WTC11 (cell line): ENCODE measurements around the gene DYNLL1. TPM values are rescaled to one million over a fixed set of nuclear protein-coding genes. Genes with fewer than 3 reads are reported as not detected.

ENCODE experiments used
- ATAC-seq: fragments of 200-7000 bp; cut with Tn5 transposase; 2 replicates; pipeline ENCODE4 v1.10.0; 2021; ENCODE audit warnings: mild to moderate bottlenecking, moderate library complexity
- CTCF ChIA-PET: fragments of 300-600 bp; sonication (Branson Sonifier 250); formaldehyde crosslinking; loops from one replicate; lab custom pipeline; 2021; ENCODE audit warnings: antibody characterized with exemption; lab: Charles Lee
- POLR2A ChIA-PET: fragments of 350-600 bp; sonication (Branson Sonifier 250); formaldehyde crosslinking; loops from one replicate; lab custom pipeline; 2021; ENCODE audit warnings: antibody characterized with exemption; lab: Charles Lee
- DNase-seq: peaks from one replicate; pipeline ENCODE4 v3.0.0; 2021; ENCODE audit warnings: low spot score
- H3K27ac Mint-ChIP-seq: 2 replicates; pipeline ENCODE4 v1.8.0; 2021; ENCODE audit warnings: mixed read lengths
- H3K27me3 Mint-ChIP-seq: 2 replicates; pipeline ENCODE4 v1.8.0; 2021; ENCODE audit warnings: low read depth, mild to moderate bottlenecking, moderate library complexity, mixed read lengths
- H3K36me3 Mint-ChIP-seq: 2 replicates; pipeline ENCODE4 v1.8.0; 2021; ENCODE audit warnings: mixed read lengths
- H3K4me1 Mint-ChIP-seq: 2 replicates; pipeline ENCODE4 v1.8.0; 2022; ENCODE audit warnings: mixed read lengths
- H3K4me3 Mint-ChIP-seq: 2 replicates; pipeline ENCODE4 v1.8.0; 2021; ENCODE audit warnings: mild to moderate bottlenecking, moderate library complexity, mixed read lengths
- H3K9me3 Mint-ChIP-seq: 2 replicates; pipeline ENCODE4 v1.8.0; 2021; ENCODE audit warnings: mixed read lengths
- ESRRA ChIP-seq: sonication (generic); formaldehyde crosslinking; IDR thresholded peaks from 2 replicates; pipeline ENCODE4 v1.8.1; 2022; ENCODE audit warnings: mild to moderate bottlenecking, missing genetic modification reagents, borderline replicate concordance
- HMGA2 ChIP-seq: fragments of 250-450 bp; sonication (Bioruptor Pico); IDR thresholded peaks from 2 replicates; pipeline ENCODE4 v1.4.0; 2021; ENCODE audit warnings: mild to moderate bottlenecking, moderate library complexity
- NFATC4 ChIP-seq: fragments of 250-450 bp; sonication (Bioruptor Pico); IDR thresholded peaks from 2 replicates; pipeline ENCODE4 v1.9.0; 2021; ENCODE audit warnings: mild to moderate bottlenecking
- OVOL2 ChIP-seq: fragments of 250-450 bp; sonication (Bioruptor Pico); IDR thresholded peaks from 2 replicates; pipeline ENCODE4 v1.9.0; 2021; ENCODE audit warnings: mild to moderate bottlenecking, borderline replicate concordance
- RORB ChIP-seq: fragments of 250-450 bp; sonication (Bioruptor Pico); IDR thresholded peaks from 2 replicates; pipeline ENCODE4 v1.9.0; 2021; ENCODE audit warnings: mild to moderate bottlenecking
- TEAD1 ChIP-seq: sonication (generic); formaldehyde crosslinking; IDR thresholded peaks from 2 replicates; pipeline ENCODE4 v1.8.0; 2022; ENCODE audit warnings: mild to moderate bottlenecking, missing genetic modification reagents
- ZNF138 ChIP-seq: sonication (generic); formaldehyde crosslinking; conservative IDR thresholded peaks from 2 replicates; pipeline ENCODE4 v1.8.1; 2022; ENCODE audit warnings: mild to moderate bottlenecking, moderate library complexity, missing genetic modification reagents
- ZNF416 ChIP-seq: fragments of 250-450 bp; sonication (Bioruptor Pico); IDR thresholded peaks from 2 replicates; pipeline ENCODE4 v1.9.0; 2021; ENCODE audit warnings: mild to moderate bottlenecking, inconsistent platforms
- ZNF423 ChIP-seq: fragments of 250-450 bp; sonication (Bioruptor Pico); IDR thresholded peaks from 2 replicates; pipeline ENCODE4 v2.1.2; 2022; ENCODE audit warnings: mild to moderate bottlenecking, moderate library complexity
- total RNA-seq: library from RNA; stranded (reverse); gene quantifications from 3 replicates; pipeline ENCODE4 v1.2.3, GENCODE V29; 2021
- TF ChIP-seq, protein P1 (sequence below): sonication (generic); formaldehyde crosslinking; IDR thresholded peaks from 2 replicates; pipeline ENCODE4 v1.8.1; 2022; ENCODE audit warnings: mild to moderate bottlenecking, missing genetic modification reagents, moderate library complexity, borderline replicate concordance
- TF ChIP-seq, protein P2 (sequence below): sonication (generic); formaldehyde crosslinking; IDR thresholded peaks from 2 replicates; pipeline ENCODE4 v1.8.1; 2023; ENCODE audit warnings: mild to moderate bottlenecking, missing genetic modification reagents
- TF ChIP-seq, protein P3 (sequence below): sonication (generic); formaldehyde crosslinking; IDR thresholded peaks from 2 replicates; pipeline ENCODE4 v1.8.0; 2022; ENCODE audit warnings: mild to moderate bottlenecking, missing genetic modification reagents
- TF ChIP-seq, protein P4 (sequence below): fragments of 250-450 bp; sonication (Bioruptor Pico); IDR thresholded peaks from 2 replicates; pipeline ENCODE4 v1.9.0; 2021; ENCODE audit warnings: mild to moderate bottlenecking
- TF ChIP-seq, protein P5 (sequence below): sonication (generic); formaldehyde crosslinking; conservative IDR thresholded peaks from 2 replicates; pipeline ENCODE4 v1.8.1; 2022; ENCODE audit warnings: mild to moderate bottlenecking, missing genetic modification reagents
- TF ChIP-seq, protein P6 (sequence below): fragments of 250-450 bp; sonication (Bioruptor Pico); IDR thresholded peaks from 2 replicates; pipeline ENCODE4 v1.9.0; 2021; ENCODE audit warnings: mild to moderate bottlenecking

DYNLL1 gene
- total RNA-seq, 1 experiment from 2014 or later = 327 TPM

DNA sequence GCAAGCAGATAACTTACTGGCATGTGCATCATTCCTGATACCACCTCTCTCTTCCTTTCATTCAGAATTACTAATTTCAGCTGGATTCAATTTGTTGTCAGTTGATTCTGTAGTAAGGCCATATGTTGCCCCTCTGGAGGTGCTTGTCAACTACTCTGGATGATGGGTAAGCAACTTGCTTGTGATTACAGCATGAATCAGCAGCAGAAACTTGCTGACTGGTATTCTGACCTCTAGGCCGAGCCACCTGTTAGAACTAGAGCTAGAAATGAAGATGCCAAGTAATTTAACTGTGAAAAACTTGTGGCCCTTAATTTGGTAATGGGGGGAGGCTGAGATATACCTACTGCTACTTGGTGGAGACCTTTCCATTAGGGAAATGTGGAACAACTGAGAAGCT, 43.4 kb downstream of the DYNLL1 start:
- DNase-seq = no peak
- no peak for ATAC-seq
- H3K4me1 Mint-ChIP-seq = peaks cover 32% of the 10 kb centered on the region
- CTCF ChIA-PET = interaction anchor here (1.8 kb wide), 1 partner anchor 72 kb away, joined by 3 read pairs; no protein-coding TSS in a partner anchor
- POLR2A ChIA-PET = interaction anchor here (0.6 to 0.9 kb wide), 2 partner anchors 11 to 294 kb away, joined by 3 to 6 read pairs; partner anchors contain the start of gene COQ5
- no peaks in the 10 kb centered on the region for H3K27me3 Mint-ChIP-seq
- peaks cover 35% of the 10 kb centered on the region for H3K36me3 Mint-ChIP-seq
- peak overlapping the region; percentile 65 for H3K27ac Mint-ChIP-seq
- H3K4me3 Mint-ChIP-seq = no peak overlapping the region
- H3K9me3 Mint-ChIP-seq = no peaks in the 10 kb centered on the region
- TF ChIP-seq OVOL2 (CRISPR knock-in tag) (no peak), ZNF138 (no peak), ZNF416 (CRISPR knock-in tag) (no peak), ZNF423 (CRISPR knock-in tag) (no peak), TEAD1 (no peak), HMGA2 (CRISPR knock-in tag) (no peak), RORB (CRISPR knock-in tag) (no peak)
- TF ChIP-seq, protein P1, sequence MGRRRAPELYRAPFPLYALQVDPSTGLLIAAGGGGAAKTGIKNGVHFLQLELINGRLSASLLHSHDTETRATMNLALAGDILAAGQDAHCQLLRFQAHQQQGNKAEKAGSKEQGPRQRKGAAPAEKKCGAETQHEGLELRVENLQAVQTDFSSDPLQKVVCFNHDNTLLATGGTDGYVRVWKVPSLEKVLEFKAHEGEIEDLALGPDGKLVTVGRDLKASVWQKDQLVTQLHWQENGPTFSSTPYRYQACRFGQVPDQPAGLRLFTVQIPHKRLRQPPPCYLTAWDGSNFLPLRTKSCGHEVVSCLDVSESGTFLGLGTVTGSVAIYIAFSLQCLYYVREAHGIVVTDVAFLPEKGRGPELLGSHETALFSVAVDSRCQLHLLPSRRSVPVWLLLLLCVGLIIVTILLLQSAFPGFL (CRISPR knock-in tag) = no peak
- TF ChIP-seq, protein P2, sequence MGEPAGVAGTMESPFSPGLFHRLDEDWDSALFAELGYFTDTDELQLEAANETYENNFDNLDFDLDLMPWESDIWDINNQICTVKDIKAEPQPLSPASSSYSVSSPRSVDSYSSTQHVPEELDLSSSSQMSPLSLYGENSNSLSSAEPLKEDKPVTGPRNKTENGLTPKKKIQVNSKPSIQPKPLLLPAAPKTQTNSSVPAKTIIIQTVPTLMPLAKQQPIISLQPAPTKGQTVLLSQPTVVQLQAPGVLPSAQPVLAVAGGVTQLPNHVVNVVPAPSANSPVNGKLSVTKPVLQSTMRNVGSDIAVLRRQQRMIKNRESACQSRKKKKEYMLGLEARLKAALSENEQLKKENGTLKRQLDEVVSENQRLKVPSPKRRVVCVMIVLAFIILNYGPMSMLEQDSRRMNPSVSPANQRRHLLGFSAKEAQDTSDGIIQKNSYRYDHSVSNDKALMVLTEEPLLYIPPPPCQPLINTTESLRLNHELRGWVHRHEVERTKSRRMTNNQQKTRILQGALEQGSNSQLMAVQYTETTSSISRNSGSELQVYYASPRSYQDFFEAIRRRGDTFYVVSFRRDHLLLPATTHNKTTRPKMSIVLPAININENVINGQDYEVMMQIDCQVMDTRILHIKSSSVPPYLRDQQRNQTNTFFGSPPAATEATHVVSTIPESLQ (CRISPR knock-in tag) = no peak
- TF ChIP-seq, protein P3, sequence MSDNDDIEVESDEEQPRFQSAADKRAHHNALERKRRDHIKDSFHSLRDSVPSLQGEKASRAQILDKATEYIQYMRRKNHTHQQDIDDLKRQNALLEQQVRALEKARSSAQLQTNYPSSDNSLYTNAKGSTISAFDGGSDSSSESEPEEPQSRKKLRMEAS (CRISPR knock-in tag) = no peak
- TF ChIP-seq, protein P4, sequence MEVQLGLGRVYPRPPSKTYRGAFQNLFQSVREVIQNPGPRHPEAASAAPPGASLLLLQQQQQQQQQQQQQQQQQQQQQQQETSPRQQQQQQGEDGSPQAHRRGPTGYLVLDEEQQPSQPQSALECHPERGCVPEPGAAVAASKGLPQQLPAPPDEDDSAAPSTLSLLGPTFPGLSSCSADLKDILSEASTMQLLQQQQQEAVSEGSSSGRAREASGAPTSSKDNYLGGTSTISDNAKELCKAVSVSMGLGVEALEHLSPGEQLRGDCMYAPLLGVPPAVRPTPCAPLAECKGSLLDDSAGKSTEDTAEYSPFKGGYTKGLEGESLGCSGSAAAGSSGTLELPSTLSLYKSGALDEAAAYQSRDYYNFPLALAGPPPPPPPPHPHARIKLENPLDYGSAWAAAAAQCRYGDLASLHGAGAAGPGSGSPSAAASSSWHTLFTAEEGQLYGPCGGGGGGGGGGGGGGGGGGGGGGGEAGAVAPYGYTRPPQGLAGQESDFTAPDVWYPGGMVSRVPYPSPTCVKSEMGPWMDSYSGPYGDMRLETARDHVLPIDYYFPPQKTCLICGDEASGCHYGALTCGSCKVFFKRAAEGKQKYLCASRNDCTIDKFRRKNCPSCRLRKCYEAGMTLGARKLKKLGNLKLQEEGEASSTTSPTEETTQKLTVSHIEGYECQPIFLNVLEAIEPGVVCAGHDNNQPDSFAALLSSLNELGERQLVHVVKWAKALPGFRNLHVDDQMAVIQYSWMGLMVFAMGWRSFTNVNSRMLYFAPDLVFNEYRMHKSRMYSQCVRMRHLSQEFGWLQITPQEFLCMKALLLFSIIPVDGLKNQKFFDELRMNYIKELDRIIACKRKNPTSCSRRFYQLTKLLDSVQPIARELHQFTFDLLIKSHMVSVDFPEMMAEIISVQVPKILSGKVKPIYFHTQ = no peak
- TF ChIP-seq, protein P5, sequence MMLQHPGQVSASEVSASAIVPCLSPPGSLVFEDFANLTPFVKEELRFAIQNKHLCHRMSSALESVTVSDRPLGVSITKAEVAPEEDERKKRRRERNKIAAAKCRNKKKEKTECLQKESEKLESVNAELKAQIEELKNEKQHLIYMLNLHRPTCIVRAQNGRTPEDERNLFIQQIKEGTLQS (CRISPR knock-in tag) = no peak

DNA sequence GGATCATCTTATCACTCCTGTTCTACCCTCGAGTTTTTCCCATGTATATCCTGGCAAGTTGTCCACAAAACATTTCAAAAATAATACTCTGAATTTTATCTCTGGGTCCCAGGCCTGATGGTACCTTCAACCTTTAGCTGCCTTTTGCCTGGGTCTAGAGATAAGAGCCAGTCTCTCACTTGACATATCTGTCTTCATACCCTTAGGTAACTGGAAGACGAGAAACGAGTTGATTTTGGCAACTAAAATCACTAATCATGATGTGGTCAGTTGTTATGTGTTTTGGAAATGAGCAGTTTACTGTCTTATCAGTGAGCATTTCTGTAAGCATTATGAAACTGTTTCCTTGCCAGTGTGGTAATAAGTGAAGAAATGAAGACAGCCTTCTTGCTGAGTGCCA, 44.5 kb downstream of the DYNLL1 start:
- Mint-ChIP-seq H3K9me3 (no peaks in the 10 kb centered on the region), H3K27ac (peak overlapping the region; percentile 70; the same call in 1 of the 2 replicates), H3K4me3 (no peak overlapping the region), H3K27me3 (no peaks in the 10 kb centered on the region), H3K4me1 (peaks cover 28% of the 10 kb centered on the region), H3K36me3 (peaks cover 35% of the 10 kb centered on the region)
- DNase-seq (no peak), ATAC-seq (no peak)
- TF ChIP-seq ESRRA (CRISPR knock-in tag) (no peak), NFATC4 (CRISPR knock-in tag) (no peak)
- TF ChIP-seq, protein P6, sequence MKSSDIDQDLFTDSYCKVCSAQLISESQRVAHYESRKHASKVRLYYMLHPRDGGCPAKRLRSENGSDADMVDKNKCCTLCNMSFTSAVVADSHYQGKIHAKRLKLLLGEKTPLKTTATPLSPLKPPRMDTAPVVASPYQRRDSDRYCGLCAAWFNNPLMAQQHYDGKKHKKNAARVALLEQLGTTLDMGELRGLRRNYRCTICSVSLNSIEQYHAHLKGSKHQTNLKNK (CRISPR knock-in tag) = no peak
- TF ChIP-seq, protein P5 (CRISPR knock-in tag) = no peak
- TF ChIP-seq, protein P2 (CRISPR knock-in tag) = no peak
- ChIA-PET POLR2A (no interaction called here), CTCF (no interaction called here)
